H1 (cell line): Measurements from ENCODE around the gene HMCES. TPM values are rescaled to one million over a fixed set of nuclear protein-coding genes. Genes with fewer than 3 reads are reported as not detected.

Source experiments
- BACH1 ChIP-seq: IDR thresholded peaks from 2 replicates; pipeline ENCODE4 v1.6.1; 2012; ENCODE audit warnings: low read length, improper control_type of control experiment
- CTBP2 ChIP-seq: IDR thresholded peaks from 2 replicates; pipeline ENCODE4 v1.7.0; 2011; ENCODE audit warnings: borderline replicate concordance, mild to moderate bottlenecking, moderate library complexity, mixed read lengths, low read length; ENCODE audit not compliant: insufficient read depth, insufficient read length
- EZH2 ChIP-seq: fragments of 200-600 bp; sonication (generic); IDR thresholded peaks from 2 replicates; pipeline ENCODE4 v1.7.1; 2012; ENCODE audit warnings: low read depth, mild to moderate bottlenecking, moderate library complexity, low read length, inconsistent platforms; ENCODE audit not compliant: severe bottlenecking
- FOSL1 ChIP-seq: IDR thresholded peaks from 2 replicates; pipeline ENCODE4 v1.6.1; 2011; ENCODE audit warnings: mild to moderate bottlenecking, low read depth, low read length, moderate library complexity; ENCODE audit not compliant: insufficient read depth
- NRF1 ChIP-seq: IDR thresholded peaks from 2 replicates; pipeline ENCODE4 v1.6.1; 2011; ENCODE audit warnings: mild to moderate bottlenecking, low read depth, low read length, improper control_type of control experiment
- RXRA ChIP-seq: IDR thresholded peaks from 2 replicates; pipeline ENCODE4 v1.6.1; 2011; ENCODE audit warnings: low read depth, mild to moderate bottlenecking, low read length, moderate library complexity; ENCODE audit not compliant: insufficient read depth
- SAP30 ChIP-seq: fragments of 300-600 bp; sonication (generic); IDR thresholded peaks from 2 replicates; pipeline ENCODE4 v1.7.1; 2012; ENCODE audit warnings: low read length, moderate library complexity, mild to moderate bottlenecking, inconsistent platforms; ENCODE audit not compliant: insufficient read depth, insufficient replicate concordance
- SIRT6 ChIP-seq: IDR thresholded peaks from one replicate; pipeline ENCODE4 v1.7.1; 2012; ENCODE audit warnings: low read length, inconsistent platforms
- SP4 ChIP-seq: IDR thresholded peaks from 2 replicates; pipeline ENCODE4 v1.6.1; 2012; ENCODE audit warnings: low read length, inconsistent platforms
- YY1 ChIP-seq: IDR thresholded peaks from 2 replicates; pipeline ENCODE4 v1.6.1; 2011; ENCODE audit warnings: low read depth, mild to moderate bottlenecking, low read length
- polyA plus RNA-seq, 7 experiments: library from polyadenylated mRNA; depleted of rRNA in 3 of 7; stranded (reverse) in 5 of 7; unstranded in 2 of 7; fragments of >200 nt in 5 of 7; fragments of 200-250 nt in 2 of 7; gene quantifications; 1 replicate in 5 of 7; 2 replicates in 1 of 7; 4 replicates in 1 of 7; pipeline versions ENCODE4 v1.2.1 to v1.2.3, GENCODE V29; 2011 to 2013; ENCODE audit warnings: missing spikeins in 2 of 7, mixed read lengths in 2 of 7
- total RNA-seq: library from RNA; stranded (reverse); fragmentation: NEBNext Ultra II Directional; extraction: Animal tissue kit (Norgen Biotek cat#: 25700); gene quantifications from 2 replicates; pipeline ENCODE4 v1.2.1, GENCODE V29; 2021
- TF ChIP-seq, protein P1 (sequence below): IDR thresholded peaks from 2 replicates; pipeline ENCODE4 v1.6.1; 2011; ENCODE audit warnings: low read depth, mild to moderate bottlenecking, low read length; ENCODE audit not compliant: insufficient read depth

HMCES gene
- total and polyA plus RNA-seq, 2 of the 8 experiments (the other 6 are each of a cell fraction or from before 2014, with no cell fraction given), result 27.6 to 49.5 TPM

DNA sequence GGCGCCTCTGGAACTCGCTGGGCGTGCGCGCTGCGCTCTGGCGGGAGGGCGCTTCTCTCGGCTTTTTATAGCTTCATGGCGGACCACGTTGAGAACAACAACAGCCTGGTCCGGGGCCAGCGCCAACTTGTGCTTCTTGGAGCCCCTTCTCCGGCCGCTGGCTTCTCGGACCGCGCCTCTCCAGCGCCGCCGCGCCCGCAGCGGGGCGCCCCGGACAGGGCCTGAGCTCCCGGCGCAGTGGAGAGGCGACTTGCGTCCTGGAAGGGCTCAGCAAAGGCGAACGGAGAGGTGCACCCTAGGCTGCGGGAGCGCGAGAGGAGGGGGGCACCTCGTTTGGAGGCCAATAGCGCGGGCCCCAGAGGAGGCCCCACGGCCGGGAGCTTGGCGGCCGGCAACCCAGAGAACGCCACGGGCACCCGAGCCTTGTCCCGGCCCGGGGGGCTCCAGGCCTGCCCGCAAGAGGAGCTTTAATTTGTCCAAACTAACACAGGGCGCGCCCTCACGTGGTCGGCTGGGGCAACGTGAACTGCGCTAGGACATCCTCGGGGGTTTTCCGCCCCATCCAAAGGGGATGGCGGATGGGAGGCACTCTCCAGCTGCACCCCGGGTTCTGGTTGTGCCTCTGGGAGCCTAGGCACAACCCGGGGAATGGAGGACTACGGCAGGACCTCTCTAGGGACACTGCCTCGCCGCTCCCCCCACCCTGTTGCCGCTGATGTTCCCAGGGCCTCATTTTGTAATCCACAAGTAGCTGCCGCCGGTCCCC is 37.8 kb downstream of the HMCES start (continued):
- TF ChIP-seq SAP30, result peak; percentile 36
- TF ChIP-seq FOSL1, result no peak
- no peak for TF ChIP-seq RXRA
- no peak for TF ChIP-seq BACH1
- TF ChIP-seq, protein P1, sequence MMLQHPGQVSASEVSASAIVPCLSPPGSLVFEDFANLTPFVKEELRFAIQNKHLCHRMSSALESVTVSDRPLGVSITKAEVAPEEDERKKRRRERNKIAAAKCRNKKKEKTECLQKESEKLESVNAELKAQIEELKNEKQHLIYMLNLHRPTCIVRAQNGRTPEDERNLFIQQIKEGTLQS, result 0 out of 2 replicates have a peak, but pooled peaks have one; percentile 22
- TF ChIP-seq SIRT6, result no peak
- peak; percentile 79 for TF ChIP-seq SP4
- TF ChIP-seq NRF1, result no peak; the same call in 1 of the 2 replicates
- TF ChIP-seq EZH2, result no peak
- TF ChIP-seq YY1, result peak; percentile 72; the same call in 1 of the 2 replicates
- peak; percentile 32 for TF ChIP-seq CTBP2
